HEK293 (cell line): ENCODE measurements around the gene TCHP.

Experiments
- YY1 ChIP-seq: fragments of 450-650 bp; formaldehyde crosslinking; IDR thresholded peaks from 2 replicates; pipeline ENCODE4 v1.5.1; 2018; ENCODE audit warnings: missing biosample characterization, missing genetic modification characterization
- ZNF138 ChIP-seq: fragments of 450-650 bp; formaldehyde crosslinking; IDR thresholded peaks from 2 replicates; pipeline ENCODE4 v1.5.1; 2016; ENCODE audit warnings: missing biosample characterization, missing genetic modification characterization, borderline replicate concordance
- ZNF148 ChIP-seq: fragments of 450-650 bp; formaldehyde crosslinking; IDR thresholded peaks from 2 replicates; pipeline ENCODE4 v1.5.0; 2017; ENCODE audit warnings: missing biosample characterization, missing genetic modification characterization, borderline replicate concordance
- ZNF184 ChIP-seq: fragments of 450-650 bp; IDR thresholded peaks from 2 replicates; pipeline ENCODE4 v1.5.1; 2018; ENCODE audit warnings: missing biosample characterization, mild to moderate bottlenecking, missing genetic modification characterization
- ZNF24 ChIP-seq: fragments of 450-650 bp; formaldehyde crosslinking; IDR thresholded peaks from 2 replicates; pipeline ENCODE4 v1.5.1; 2016; ENCODE audit warnings: missing biosample characterization, missing genetic modification characterization
- ZNF660 ChIP-seq: fragments of 450-650 bp; IDR thresholded peaks from 2 replicates; pipeline ENCODE4 v1.5.1; 2018; ENCODE audit warnings: missing biosample characterization, mild to moderate bottlenecking, missing genetic modification characterization

GRCh38 chr12:109890620-109891170, 9.4 kb upstream of the TCHP start:
- TF ChIP-seq ZNF184 (tag by site-specific recombination) = no peak
- no peak for TF ChIP-seq ZNF660 (tag by site-specific recombination)
- TF ChIP-seq ZNF148 (tag by site-specific recombination) = no peak
- TF ChIP-seq ZNF24 (tag by site-specific recombination) = no peak
- TF ChIP-seq ZNF138 (tag by site-specific recombination) = no peak
- no peak for TF ChIP-seq YY1
